HepG2 (cell line): ENCODE results near the gene MRPL10. TPM values are rescaled to one million over a fixed set of nuclear protein-coding genes. Genes with fewer than 3 reads are reported as not detected.
A peak's percentile ranks its signal among the peaks of the same experiment; 100 is the strongest.

Source experiments
- CENPX ChIP-seq: sonication (generic); formaldehyde crosslinking; IDR thresholded peaks from 2 replicates; pipeline ENCODE4 v1.9.0; 2021; ENCODE audit warnings: mild to moderate bottlenecking, missing genetic modification reagents, moderate library complexity
- FOXA1 ChIP-seq, 2 experiments: fragments of 450-650 bp in 1 of 2; sonication (generic) in 1 of 2; formaldehyde crosslinking in 1 of 2; IDR thresholded peaks; 2 replicates each; pipeline versions ENCODE4 v1.4.0 to v1.6.1; 2016 to 2020; ENCODE audit warnings: missing genetic modification reagents in 1 of 2
- FOXJ3 ChIP-seq: sonication (generic); formaldehyde crosslinking; IDR thresholded peaks from 2 replicates; pipeline ENCODE4 v1.4.0; 2020; ENCODE audit warnings: missing genetic modification reagents, mild to moderate bottlenecking, borderline replicate concordance
- KDM3A ChIP-seq: IDR thresholded peaks from 2 replicates; pipeline ENCODE4 v1.6.1; 2018; ENCODE audit warnings: low read depth, missing compliant biosample characterization
- NFKB2 ChIP-seq: sonication (generic); formaldehyde crosslinking; IDR thresholded peaks from 2 replicates; pipeline ENCODE4 v1.4.0; 2020; ENCODE audit warnings: missing genetic modification reagents, borderline replicate concordance
- POLR2AphosphoS2 ChIP-seq: IDR thresholded peaks from 2 replicates; pipeline ENCODE4 v1.6.1; 2011; ENCODE audit warnings: low read depth, low read length, improper control_type of control experiment
- TARDBP ChIP-seq: sonication (generic); formaldehyde crosslinking; IDR thresholded peaks from 2 replicates; pipeline ENCODE4 v1.8.0; 2022; ENCODE audit warnings: mild to moderate bottlenecking, missing genetic modification reagents
- ZFP1 ChIP-seq: IDR thresholded peaks from 2 replicates; pipeline ENCODE4 v1.6.1; 2016
- ZNF253 ChIP-seq: sonication (generic); formaldehyde crosslinking; IDR thresholded peaks from 2 replicates; pipeline ENCODE4 v1.8.0; 2022; ENCODE audit warnings: mild to moderate bottlenecking, missing genetic modification reagents, borderline replicate concordance
- ZNF335 ChIP-seq: sonication (generic); formaldehyde crosslinking; IDR thresholded peaks from 2 replicates; pipeline ENCODE4 v1.4.0; 2020; ENCODE audit warnings: missing genetic modification reagents
- polyA plus RNA-seq, 8 experiments: library from polyadenylated mRNA; depleted of rRNA in 3 of 8; stranded (reverse) in 7 of 8; unstranded in 1 of 8; fragments of >200 nt; fragmentation: Illumina TruSeq in 4 of 8; extraction: Trizol in 4 of 8; gene quantifications; 2 replicates each; pipeline versions ENCODE4 v1.2.1 to v1.2.3, GENCODE V29; 2011 to 2016; ENCODE audit warnings: low read depth in 4 of 8, missing spikeins in 1 of 8, mixed read lengths in 1 of 8; ENCODE audit not compliant: insufficient read depth in 1 of 8
- total RNA-seq, 5 experiments: library from RNA; depleted of rRNA; stranded (reverse); fragments of >200 nt; fragmentation: Illumina TruSeq; extraction: Trizol; gene quantifications; 2 replicates each; pipeline ENCODE4 v1.2.3, GENCODE V29; 2016; ENCODE audit warnings: low read depth in 1 of 5
- TF ChIP-seq, protein P1 (sequence below), 2 experiments: sonication (generic) in 1 of 2; formaldehyde crosslinking in 1 of 2; IDR thresholded peaks; 2 replicates each; pipeline versions ENCODE4 v1.4.0 to v1.6.1; 2016 to 2020; ENCODE audit warnings: borderline replicate concordance in 1 of 2, low read depth in 1 of 2, mild to moderate bottlenecking in 1 of 2, missing genetic modification reagents in 1 of 2
- TF ChIP-seq, protein P2 (sequence below): sonication (generic); formaldehyde crosslinking; IDR thresholded peaks from 2 replicates; pipeline ENCODE4 v1.8.1; 2023; ENCODE audit warnings: mild to moderate bottlenecking, moderate library complexity, missing genetic modification reagents
- TF ChIP-seq, protein P3 (sequence below): sonication (generic); formaldehyde crosslinking; IDR thresholded peaks from 2 replicates; pipeline ENCODE4 v1.4.0; 2020; ENCODE audit warnings: missing genetic modification reagents, borderline replicate concordance
- TF ChIP-seq, protein P4 (sequence below): sonication (generic); formaldehyde crosslinking; IDR thresholded peaks from 2 replicates; pipeline ENCODE4 v1.9.0; 2021; ENCODE audit warnings: missing genetic modification reagents, borderline replicate concordance

Gene MRPL10
- total and polyA plus RNA-seq, 2 of the 13 experiments (the other 11 are each of a cell fraction or from before 2014, with no cell fraction given), result 56.7 to 149 TPM

DNA sequence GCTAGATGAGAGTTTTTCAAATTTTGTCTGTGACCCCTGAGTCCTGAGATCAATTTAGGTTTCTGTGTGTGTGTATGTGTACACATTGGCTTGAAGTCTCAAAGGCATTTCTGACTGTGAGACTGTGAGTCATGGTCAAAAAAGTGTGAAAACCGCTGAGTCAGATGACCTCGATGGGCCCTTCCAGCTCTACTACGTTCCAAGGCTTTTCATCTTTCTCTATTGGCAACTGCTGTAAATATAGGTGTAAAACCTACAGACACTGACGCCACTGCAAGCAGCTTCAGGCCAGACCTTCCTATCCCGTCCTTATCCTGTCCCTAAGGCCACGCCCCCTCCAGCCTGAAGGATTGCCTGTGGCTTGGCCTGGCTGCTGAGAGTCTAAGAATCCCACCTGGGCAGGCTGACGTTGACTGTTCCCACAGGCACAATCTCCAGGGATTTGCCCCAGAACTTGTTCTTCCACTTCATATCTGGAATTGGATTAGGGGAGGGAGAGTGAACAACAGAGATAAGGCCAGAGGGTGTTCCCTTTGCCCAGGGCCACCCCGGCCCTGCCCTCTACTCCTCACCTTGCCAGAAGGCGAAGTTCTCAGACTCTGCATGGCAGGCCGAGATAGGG, 21.0 kb downstream of the MRPL10 start (continued):
- TF ChIP-seq, protein P1, sequence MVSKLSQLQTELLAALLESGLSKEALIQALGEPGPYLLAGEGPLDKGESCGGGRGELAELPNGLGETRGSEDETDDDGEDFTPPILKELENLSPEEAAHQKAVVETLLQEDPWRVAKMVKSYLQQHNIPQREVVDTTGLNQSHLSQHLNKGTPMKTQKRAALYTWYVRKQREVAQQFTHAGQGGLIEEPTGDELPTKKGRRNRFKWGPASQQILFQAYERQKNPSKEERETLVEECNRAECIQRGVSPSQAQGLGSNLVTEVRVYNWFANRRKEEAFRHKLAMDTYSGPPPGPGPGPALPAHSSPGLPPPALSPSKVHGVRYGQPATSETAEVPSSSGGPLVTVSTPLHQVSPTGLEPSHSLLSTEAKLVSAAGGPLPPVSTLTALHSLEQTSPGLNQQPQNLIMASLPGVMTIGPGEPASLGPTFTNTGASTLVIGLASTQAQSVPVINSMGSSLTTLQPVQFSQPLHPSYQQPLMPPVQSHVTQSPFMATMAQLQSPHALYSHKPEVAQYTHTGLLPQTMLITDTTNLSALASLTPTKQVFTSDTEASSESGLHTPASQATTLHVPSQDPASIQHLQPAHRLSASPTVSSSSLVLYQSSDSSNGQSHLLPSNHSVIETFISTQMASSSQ (IDR thresholded peaks at IDR 0.05; ENCODE audit: low read depth), result no peak
- TF ChIP-seq, protein P1 (CRISPR knock-in tag; IDR thresholded peaks at IDR 0.05; ENCODE audit: borderline replicate concordance), result no peak
- TF ChIP-seq FOXJ3 (no peak), ZNF335 (CRISPR knock-in tag) (no peak), POLR2AphosphoS2 (no peak), NFKB2 (CRISPR knock-in tag) (no peak), KDM3A (no peak), ZNF253 (CRISPR knock-in tag) (no peak), CENPX (CRISPR knock-in tag) (no peak), ZFP1 (CRISPR knock-in tag) (no peak), FOXA1 (IDR thresholded peaks at IDR 0.05) (no peak), FOXA1 (CRISPR knock-in tag; IDR thresholded peaks at IDR 0.05) (peak; percentile 47; the same call in 1 of the 2 replicates), TARDBP (CRISPR knock-in tag) (no peak)
- TF ChIP-seq, protein P2, sequence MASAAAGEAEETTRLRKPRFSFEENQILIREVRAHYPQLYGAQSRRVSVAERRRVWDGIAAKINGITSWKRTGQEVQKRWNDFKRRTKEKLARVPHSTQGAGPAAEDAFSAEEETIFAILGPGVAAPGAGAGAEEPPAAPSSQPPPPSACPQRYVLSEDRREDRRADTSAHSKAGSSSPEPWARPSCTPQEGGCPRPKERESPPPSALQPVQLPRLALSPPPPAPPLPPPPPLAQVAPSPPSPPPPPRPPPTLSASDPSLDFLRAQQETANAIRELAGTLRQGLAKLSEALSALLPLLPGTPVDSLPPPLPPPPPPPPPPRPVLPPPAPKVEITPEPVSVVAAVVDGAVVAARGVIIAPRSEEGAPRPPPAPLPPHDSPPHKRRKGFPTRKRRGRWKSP (CRISPR knock-in tag), result no peak
- TF ChIP-seq, protein P3, sequence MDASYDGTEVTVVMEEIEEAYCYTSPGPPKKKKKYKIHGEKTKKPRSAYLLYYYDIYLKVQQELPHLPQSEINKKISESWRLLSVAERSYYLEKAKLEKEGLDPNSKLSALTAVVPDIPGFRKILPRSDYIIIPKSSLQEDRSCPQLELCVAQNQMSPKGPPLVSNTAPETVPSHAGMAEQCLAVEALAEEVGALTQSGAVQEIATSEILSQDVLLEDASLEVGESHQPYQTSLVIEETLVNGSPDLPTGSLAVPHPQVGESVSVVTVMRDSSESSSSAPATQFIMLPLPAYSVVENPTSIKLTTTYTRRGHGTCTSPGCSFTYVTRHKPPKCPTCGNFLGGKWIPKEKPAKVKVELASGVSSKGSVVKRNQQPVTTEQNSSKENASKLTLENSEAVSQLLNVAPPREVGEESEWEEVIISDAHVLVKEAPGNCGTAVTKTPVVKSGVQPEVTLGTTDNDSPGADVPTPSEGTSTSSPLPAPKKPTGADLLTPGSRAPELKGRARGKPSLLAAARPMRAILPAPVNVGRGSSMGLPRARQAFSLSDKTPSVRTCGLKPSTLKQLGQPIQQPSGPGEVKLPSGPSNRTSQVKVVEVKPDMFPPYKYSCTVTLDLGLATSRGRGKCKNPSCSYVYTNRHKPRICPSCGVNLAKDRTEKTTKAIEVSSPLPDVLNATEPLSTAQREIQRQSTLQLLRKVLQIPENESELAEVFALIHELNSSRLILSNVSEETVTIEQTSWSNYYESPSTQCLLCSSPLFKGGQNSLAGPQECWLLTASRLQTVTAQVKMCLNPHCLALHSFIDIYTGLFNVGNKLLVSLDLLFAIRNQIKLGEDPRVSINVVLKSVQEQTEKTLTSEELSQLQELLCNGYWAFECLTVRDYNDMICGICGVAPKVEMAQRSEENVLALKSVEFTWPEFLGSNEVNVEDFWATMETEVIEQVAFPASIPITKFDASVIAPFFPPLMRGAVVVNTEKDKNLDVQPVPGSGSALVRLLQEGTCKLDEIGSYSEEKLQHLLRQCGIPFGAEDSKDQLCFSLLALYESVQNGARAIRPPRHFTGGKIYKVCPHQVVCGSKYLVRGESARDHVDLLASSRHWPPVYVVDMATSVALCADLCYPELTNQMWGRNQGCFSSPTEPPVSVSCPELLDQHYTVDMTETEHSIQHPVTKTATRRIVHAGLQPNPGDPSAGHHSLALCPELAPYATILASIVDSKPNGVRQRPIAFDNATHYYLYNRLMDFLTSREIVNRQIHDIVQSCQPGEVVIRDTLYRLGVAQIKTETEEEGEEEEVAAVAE (CRISPR knock-in tag), result 0 out of 2 replicates have a peak, but pooled peaks have one; percentile 27
- TF ChIP-seq, protein P4, sequence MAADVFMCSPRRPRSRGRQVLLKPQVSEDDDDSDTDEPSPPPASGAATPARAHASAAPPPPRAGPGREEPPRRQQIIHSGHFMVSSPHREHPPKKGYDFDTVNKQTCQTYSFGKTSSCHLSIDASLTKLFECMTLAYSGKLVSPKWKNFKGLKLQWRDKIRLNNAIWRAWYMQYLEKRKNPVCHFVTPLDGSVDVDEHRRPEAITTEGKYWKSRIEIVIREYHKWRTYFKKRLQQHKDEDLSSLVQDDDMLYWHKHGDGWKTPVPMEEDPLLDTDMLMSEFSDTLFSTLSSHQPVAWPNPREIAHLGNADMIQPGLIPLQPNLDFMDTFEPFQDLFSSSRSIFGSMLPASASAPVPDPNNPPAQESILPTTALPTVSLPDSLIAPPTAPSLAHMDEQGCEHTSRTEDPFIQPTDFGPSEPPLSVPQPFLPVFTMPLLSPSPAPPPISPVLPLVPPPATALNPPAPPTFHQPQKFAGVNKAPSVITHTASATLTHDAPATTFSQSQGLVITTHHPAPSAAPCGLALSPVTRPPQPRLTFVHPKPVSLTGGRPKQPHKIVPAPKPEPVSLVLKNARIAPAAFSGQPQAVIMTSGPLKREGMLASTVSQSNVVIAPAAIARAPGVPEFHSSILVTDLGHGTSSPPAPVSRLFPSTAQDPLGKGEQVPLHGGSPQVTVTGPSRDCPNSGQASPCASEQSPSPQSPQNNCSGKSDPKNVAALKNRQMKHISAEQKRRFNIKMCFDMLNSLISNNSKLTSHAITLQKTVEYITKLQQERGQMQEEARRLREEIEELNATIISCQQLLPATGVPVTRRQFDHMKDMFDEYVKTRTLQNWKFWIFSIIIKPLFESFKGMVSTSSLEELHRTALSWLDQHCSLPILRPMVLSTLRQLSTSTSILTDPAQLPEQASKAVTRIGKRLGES (CRISPR knock-in tag), result no peak
